IMR-90 (cell line): ENCODE results near the gene TWIST2. TPM values are rescaled to one million over a fixed set of nuclear protein-coding genes. Genes with fewer than 3 reads are reported as not detected.

Experiments used
- ATAC-seq: fragments of 200-7000 bp; cut with Tn5 transposase; 2 replicates; pipeline ENCODE4 v1.9.1; 2020; ENCODE audit warnings: low read depth, mild to moderate bottlenecking, moderate library complexity
- BruUV-seq: library from RNA; stranded (reverse); fragments of 400-500 nt; replicated peaks from 2 replicates; lab custom pipeline; 2021; lab: Mats Ljungman, UMichigan
- CTCF ChIA-PET: fragments of 300-600 bp; formaldehyde crosslinking; extraction: SDS; loops from one replicate; lab custom pipeline; 2021; ENCODE audit warnings: antibody characterized with exemption; lab: Yijun Ruan, JAX
- POLR2A ChIA-PET: fragments of 300-600 bp; sonication (Branson Sonifier 250); formaldehyde crosslinking; loops from one replicate; lab custom pipeline; 2022; ENCODE audit warnings: antibody characterized with exemption; ENCODE audit not compliant: unreplicated experiment; lab: Charles Lee
- DNase-seq: peaks from one replicate; pipeline ENCODE4 v3.0.0; 2013
- H2AFZ ChIP-seq: replicated peaks from 2 replicates; pipeline ENCODE3; 2013; ENCODE audit warnings: low read length, mild to moderate bottlenecking; ENCODE audit not compliant: poor library complexity
- H2AK5ac ChIP-seq: 2 replicates; pipeline ENCODE4 v1.6.1; 2013; ENCODE audit warnings: low read depth, low read length, inconsistent platforms
- H2AK9ac ChIP-seq: replicated peaks from 2 replicates; pipeline ENCODE3; 2013; ENCODE audit warnings: mild to moderate bottlenecking, low read depth, low read length, moderate library complexity; ENCODE audit not compliant: poor library complexity
- H2BK120ac ChIP-seq: 2 replicates; pipeline ENCODE4 v1.6.1; 2013; ENCODE audit warnings: low read depth, low read length, inconsistent platforms
- H2BK15ac ChIP-seq: 3 replicates; pipeline ENCODE4 v1.6.1; 2013; ENCODE audit warnings: low read depth, low read length, inconsistent platforms
- H2BK20ac ChIP-seq: 2 replicates; pipeline ENCODE4 v1.6.1; 2013; ENCODE audit warnings: low read depth, mild to moderate bottlenecking, inconsistent platforms, low read length, moderate library complexity
- H2BK5ac ChIP-seq: 2 replicates; pipeline ENCODE4 v1.6.1; 2013; ENCODE audit warnings: mild to moderate bottlenecking, low read depth, low read length, inconsistent platforms; ENCODE audit not compliant: poor library complexity, severe bottlenecking
- H3K14ac ChIP-seq: replicated peaks from 2 replicates; pipeline ENCODE4 v1.6.1; 2013; ENCODE audit warnings: low read depth, low read length, inconsistent platforms
- H3K18ac ChIP-seq: 2 replicates; pipeline ENCODE4 v1.6.1; 2013; ENCODE audit warnings: low read depth, low read length, control low read depth
- H3K23ac ChIP-seq: 2 replicates; pipeline ENCODE4 v1.6.1; 2013; ENCODE audit warnings: low read depth, low read length, inconsistent platforms
- H3K27ac ChIP-seq: 2 replicates; pipeline ENCODE4 v1.5.1; 2013; ENCODE audit warnings: mild to moderate bottlenecking, control low read depth, low read length; ENCODE audit not compliant: insufficient read depth
- H3K27me3 ChIP-seq: 2 replicates; pipeline ENCODE4 v1.6.1; 2013; ENCODE audit warnings: low read length; ENCODE audit not compliant: control insufficient read depth, insufficient read depth
- H3K36me3 ChIP-seq: 2 replicates; pipeline ENCODE4 v1.6.1; 2013; ENCODE audit warnings: low read length, mixed read lengths; ENCODE audit not compliant: control insufficient read depth, insufficient read depth
- H3K4ac ChIP-seq: 2 replicates; pipeline ENCODE4 v1.6.1; 2013; ENCODE audit warnings: low read depth, low read length, inconsistent platforms
- H3K4me1 ChIP-seq: 2 replicates; pipeline ENCODE4 v1.6.1; 2013; ENCODE audit warnings: low read length, mixed read lengths; ENCODE audit not compliant: control insufficient read depth, insufficient read depth
- H3K4me2 ChIP-seq: 2 replicates; pipeline ENCODE4 v1.6.1; 2013; ENCODE audit warnings: low read depth, mild to moderate bottlenecking, control low read depth, low read length, moderate library complexity
- H3K4me3 ChIP-seq: 2 replicates; pipeline ENCODE4 v1.5.1; 2013; ENCODE audit warnings: low read depth, mild to moderate bottlenecking, control low read depth, low read length, moderate library complexity; ENCODE audit not compliant: insufficient read depth
- H3K56ac ChIP-seq: 2 replicates; pipeline ENCODE4 v1.6.1; 2013; ENCODE audit warnings: low read length, inconsistent platforms; ENCODE audit not compliant: insufficient read depth; ENCODE audit errors: extremely low read depth
- H3K79me1 ChIP-seq, 2 experiments: 2 replicates each; pipeline ENCODE4 v1.6.1; 2013; ENCODE audit warnings: low read length in 2 of 2, inconsistent platforms in 1 of 2, low read depth in 1 of 2
- H3K9ac ChIP-seq: 2 replicates; pipeline ENCODE4 v1.6.1; 2013; ENCODE audit warnings: low read depth, low read length, control low read depth
- H3K9me1 ChIP-seq: 2 replicates; pipeline ENCODE4 v1.6.1; 2013; ENCODE audit warnings: low read length, inconsistent platforms; ENCODE audit not compliant: insufficient read depth
- H3K9me3 ChIP-seq: 2 replicates; pipeline ENCODE4 v1.6.1; 2013; ENCODE audit warnings: low read length; ENCODE audit not compliant: control insufficient read depth, insufficient read depth
- H4K20me1 ChIP-seq: 2 replicates; pipeline ENCODE4 v1.6.1; 2013; ENCODE audit warnings: low read length, inconsistent platforms; ENCODE audit not compliant: insufficient read depth
- H4K5ac ChIP-seq: 2 replicates; pipeline ENCODE4 v1.6.1; 2013; ENCODE audit warnings: mild to moderate bottlenecking, low read depth, low read length, control low read depth
- H4K8ac ChIP-seq, 2 experiments: 2 replicates each; pipeline ENCODE4 v1.6.1; 2013; ENCODE audit warnings: low read depth in 2 of 2, low read length in 2 of 2, control low read depth in 1 of 2, inconsistent platforms in 1 of 2
- H4K91ac ChIP-seq: 2 replicates; pipeline ENCODE4 v1.6.1; 2013; ENCODE audit warnings: low read depth, low read length, inconsistent platforms; ENCODE audit not compliant: insufficient read depth
- FOS ChIP-seq: fragments of 150-350 bp; IDR thresholded peaks from 2 replicates; pipeline ENCODE4 v1.6.1; 2016; ENCODE audit warnings: low read depth, low read length
- POLR2A ChIP-seq: IDR thresholded peaks from 2 replicates; pipeline ENCODE4 v1.6.1; 2012; ENCODE audit warnings: mild to moderate bottlenecking, low read depth, low read length
- RAD21 ChIP-seq: IDR thresholded peaks from 2 replicates; pipeline ENCODE4 v1.6.1; 2012; ENCODE audit warnings: low read length, improper control_type of control experiment
- RFX5 ChIP-seq: IDR thresholded peaks from 2 replicates; pipeline ENCODE4 v1.8.0; 2012; ENCODE audit warnings: low read depth, mild to moderate bottlenecking, low read length, moderate library complexity
- SMC3 ChIP-seq: fragments of 150-350 bp; IDR thresholded peaks from 2 replicates; pipeline ENCODE4 v1.6.1; 2016; ENCODE audit warnings: low read depth, mild to moderate bottlenecking, antibody characterized with exemption, low read length, moderate library complexity
- WGBS, 2 experiments: methylation state at CpG; one replicate each; pipeline versions ENCODE4 v1.1.5 to v1.1.7; 2013; ENCODE audit warnings: missing lambda C conversion rate in 2 of 2; ENCODE audit not compliant: insufficient read length in 1 of 2; ENCODE audit errors: extremely low coverage in 2 of 2; 5-methylcytosine and 5-hydroxymethylcytosine counted together
- dilution Hi-C: fragments of 300-500 bp; cut with HindIII; formaldehyde crosslinking; loops from one replicate; pipeline ENCODE4 v1.14.3; 2018; ENCODE audit warnings: low sequenced_read_pairs; ENCODE audit not compliant: unreplicated experiment
- in situ Hi-C: fragments of 300-500 bp; cut with MboI; formaldehyde crosslinking; loops from 3 replicates; pipeline ENCODE4 v1.14.3; 2019; ENCODE audit warnings: low sequenced_read_pairs, inconsistent platforms, mixed read lengths
- intact Hi-C: fragments of 100-400 bp; cut with micrococcal nuclease; formaldehyde crosslinking; loops from 2 replicates; pipeline ENCODE4 v1.10.0; 2022
- polyA plus RNA-seq, 3 experiments: library from polyadenylated mRNA; depleted of rRNA; stranded (reverse); fragments of >200 nt; gene quantifications; 2 replicates each; pipeline ENCODE4 v1.2.3, GENCODE V29; 2012; ENCODE audit warnings: low replicate concordance in 1 of 3
- total RNA-seq: library from RNA; depleted of rRNA; stranded (reverse); fragments of >200 nt; gene quantifications from 2 replicates; pipeline ENCODE4 v1.2.3, GENCODE V29; 2012

TWIST2 gene
- total and polyA plus RNA-seq, 2 of the 4 experiments (the other 2 are of a cell fraction), result 9.3 to 33.6 TPM

GRCh38 chr2:238924032-238924431 lies 76.1 kb downstream of the TWIST2 start:
- H3K36me3 ChIP-seq, result no peaks in the 10 kb centered on the region
- no peak overlapping the region for H3K4ac ChIP-seq
- no peak overlapping the region for H2AK9ac ChIP-seq
- H3K14ac ChIP-seq, result no peak overlapping the region
- ChIA-PET POLR2A (no interaction called here), CTCF (no interaction called here)
- no peak overlapping the region for H3K23ac ChIP-seq
- H2BK20ac ChIP-seq, result no peak overlapping the region
- H3K27me3 ChIP-seq, result no peaks in the 10 kb centered on the region; the same call in 1 of the 2 replicates
- intact Hi-C loops (no loop called here), in situ Hi-C loops (no loop called here), dilution Hi-C loops (no loop called here)
- no peak overlapping the region for H2BK15ac ChIP-seq
- no peak overlapping the region for H3K4me2 ChIP-seq
- H2BK5ac ChIP-seq, result no peak overlapping the region
- H2AK5ac ChIP-seq, result no peak overlapping the region
- DNase-seq (no peak), ATAC-seq (no peak)
- H3K18ac ChIP-seq, result no peak overlapping the region
- no peak overlapping the region for H2AFZ ChIP-seq
- no peak overlapping the region for H3K56ac ChIP-seq
- TF ChIP-seq SMC3 (no peak), POLR2A (no peak), FOS (no peak), RFX5 (no peak), RAD21 (no peak)
- 93% methylated on average over 5 of the region's 14 CpGs; no CpG with 5 or more reads in 1 of the 2 experiments for WGBS, 2 experiments
- H3K27ac ChIP-seq, result no peak overlapping the region
- H3K79me1 ChIP-seq, result no peaks in the 10 kb centered on the region; a peak in 1 of 4 replicates
- peaks cover 10% of the 10 kb centered on the region; the same call in 1 of the 2 replicates for H3K9me1 ChIP-seq
- H4K5ac ChIP-seq, result no peak overlapping the region
- H3K9me3 ChIP-seq, result no peaks in the 10 kb centered on the region
- BruUV-seq, result no TSS peak
- no peak overlapping the region for H4K8ac ChIP-seq
- no peaks in the 10 kb centered on the region for H3K4me1 ChIP-seq
- no peak overlapping the region for H4K91ac ChIP-seq
- no peak overlapping the region for H3K4me3 ChIP-seq
- no peak overlapping the region for H2BK120ac ChIP-seq
- no peak overlapping the region for H3K9ac ChIP-seq
- H4K20me1 ChIP-seq, result no peaks in the 10 kb centered on the region
